IMR-90 (cell line): ENCODE measurements around the gene PCYT2. TPM values are rescaled to one million over a fixed set of nuclear protein-coding genes. Genes with fewer than 3 reads are reported as not detected.
A peak's percentile ranks its signal among the peaks of the same experiment; 100 is the strongest.

ENCODE experiments used
- ATAC-seq: fragments of 200-7000 bp; cut with Tn5 transposase; 2 replicates; pipeline ENCODE4 v1.9.1; 2020; ENCODE audit warnings: low read depth, mild to moderate bottlenecking, moderate library complexity
- BruUV-seq: library from RNA; stranded (reverse); fragments of 400-500 nt; replicated peaks from 2 replicates; lab custom pipeline; 2021; lab: Mats Ljungman, UMichigan
- CTCF ChIA-PET: fragments of 300-600 bp; formaldehyde crosslinking; extraction: SDS; loops from one replicate; lab custom pipeline; 2021; ENCODE audit warnings: antibody characterized with exemption; lab: Yijun Ruan, JAX
- POLR2A ChIA-PET: fragments of 300-600 bp; sonication (Branson Sonifier 250); formaldehyde crosslinking; loops from one replicate; lab custom pipeline; 2022; ENCODE audit warnings: antibody characterized with exemption; ENCODE audit not compliant: unreplicated experiment; lab: Charles Lee
- DNase-seq: peaks from one replicate; pipeline ENCODE4 v3.0.0; 2013
- H2AFZ ChIP-seq: replicated peaks from 2 replicates; pipeline ENCODE3; 2013; ENCODE audit warnings: low read length, mild to moderate bottlenecking; ENCODE audit not compliant: poor library complexity
- H2AK5ac ChIP-seq: 2 replicates; pipeline ENCODE4 v1.6.1; 2013; ENCODE audit warnings: low read depth, low read length, inconsistent platforms
- H2AK9ac ChIP-seq: replicated peaks from 2 replicates; pipeline ENCODE3; 2013; ENCODE audit warnings: mild to moderate bottlenecking, low read depth, low read length, moderate library complexity; ENCODE audit not compliant: poor library complexity
- H2BK120ac ChIP-seq: 2 replicates; pipeline ENCODE4 v1.6.1; 2013; ENCODE audit warnings: low read depth, low read length, inconsistent platforms
- H2BK15ac ChIP-seq: 3 replicates; pipeline ENCODE4 v1.6.1; 2013; ENCODE audit warnings: low read depth, low read length, inconsistent platforms
- H2BK20ac ChIP-seq: 2 replicates; pipeline ENCODE4 v1.6.1; 2013; ENCODE audit warnings: low read depth, mild to moderate bottlenecking, inconsistent platforms, low read length, moderate library complexity
- H2BK5ac ChIP-seq: 2 replicates; pipeline ENCODE4 v1.6.1; 2013; ENCODE audit warnings: mild to moderate bottlenecking, low read depth, low read length, inconsistent platforms; ENCODE audit not compliant: poor library complexity, severe bottlenecking
- H3K14ac ChIP-seq: replicated peaks from 2 replicates; pipeline ENCODE4 v1.6.1; 2013; ENCODE audit warnings: low read depth, low read length, inconsistent platforms
- H3K18ac ChIP-seq: 2 replicates; pipeline ENCODE4 v1.6.1; 2013; ENCODE audit warnings: low read depth, low read length, control low read depth
- H3K23ac ChIP-seq: 2 replicates; pipeline ENCODE4 v1.6.1; 2013; ENCODE audit warnings: low read depth, low read length, inconsistent platforms
- H3K27ac ChIP-seq: 2 replicates; pipeline ENCODE4 v1.5.1; 2013; ENCODE audit warnings: mild to moderate bottlenecking, control low read depth, low read length; ENCODE audit not compliant: insufficient read depth
- H3K27me3 ChIP-seq: 2 replicates; pipeline ENCODE4 v1.6.1; 2013; ENCODE audit warnings: low read length; ENCODE audit not compliant: control insufficient read depth, insufficient read depth
- H3K36me3 ChIP-seq: 2 replicates; pipeline ENCODE4 v1.6.1; 2013; ENCODE audit warnings: low read length, mixed read lengths; ENCODE audit not compliant: control insufficient read depth, insufficient read depth
- H3K4ac ChIP-seq: 2 replicates; pipeline ENCODE4 v1.6.1; 2013; ENCODE audit warnings: low read depth, low read length, inconsistent platforms
- H3K4me1 ChIP-seq: 2 replicates; pipeline ENCODE4 v1.6.1; 2013; ENCODE audit warnings: low read length, mixed read lengths; ENCODE audit not compliant: control insufficient read depth, insufficient read depth
- H3K4me2 ChIP-seq: 2 replicates; pipeline ENCODE4 v1.6.1; 2013; ENCODE audit warnings: low read depth, mild to moderate bottlenecking, control low read depth, low read length, moderate library complexity
- H3K4me3 ChIP-seq: 2 replicates; pipeline ENCODE4 v1.5.1; 2013; ENCODE audit warnings: low read depth, mild to moderate bottlenecking, control low read depth, low read length, moderate library complexity; ENCODE audit not compliant: insufficient read depth
- H3K56ac ChIP-seq: 2 replicates; pipeline ENCODE4 v1.6.1; 2013; ENCODE audit warnings: low read length, inconsistent platforms; ENCODE audit not compliant: insufficient read depth; ENCODE audit errors: extremely low read depth
- H3K79me1 ChIP-seq, 2 experiments: 2 replicates each; pipeline ENCODE4 v1.6.1; 2013; ENCODE audit warnings: low read length in 2 of 2, inconsistent platforms in 1 of 2, low read depth in 1 of 2
- H3K9ac ChIP-seq: 2 replicates; pipeline ENCODE4 v1.6.1; 2013; ENCODE audit warnings: low read depth, low read length, control low read depth
- H3K9me1 ChIP-seq: 2 replicates; pipeline ENCODE4 v1.6.1; 2013; ENCODE audit warnings: low read length, inconsistent platforms; ENCODE audit not compliant: insufficient read depth
- H3K9me3 ChIP-seq: 2 replicates; pipeline ENCODE4 v1.6.1; 2013; ENCODE audit warnings: low read length; ENCODE audit not compliant: control insufficient read depth, insufficient read depth
- H4K20me1 ChIP-seq: 2 replicates; pipeline ENCODE4 v1.6.1; 2013; ENCODE audit warnings: low read length, inconsistent platforms; ENCODE audit not compliant: insufficient read depth
- H4K5ac ChIP-seq: 2 replicates; pipeline ENCODE4 v1.6.1; 2013; ENCODE audit warnings: mild to moderate bottlenecking, low read depth, low read length, control low read depth
- H4K8ac ChIP-seq, 2 experiments: 2 replicates each; pipeline ENCODE4 v1.6.1; 2013; ENCODE audit warnings: low read depth in 2 of 2, low read length in 2 of 2, control low read depth in 1 of 2, inconsistent platforms in 1 of 2
- H4K91ac ChIP-seq: 2 replicates; pipeline ENCODE4 v1.6.1; 2013; ENCODE audit warnings: low read depth, low read length, inconsistent platforms; ENCODE audit not compliant: insufficient read depth
- CHD1 ChIP-seq: IDR thresholded peaks from 2 replicates; pipeline ENCODE4 v1.6.1; 2012; ENCODE audit warnings: low read depth, low read length, improper control_type of control experiment
- FOS ChIP-seq: fragments of 150-350 bp; IDR thresholded peaks from 2 replicates; pipeline ENCODE4 v1.6.1; 2016; ENCODE audit warnings: low read depth, low read length
- MAZ ChIP-seq: IDR thresholded peaks from 2 replicates; pipeline ENCODE4 v1.6.1; 2012; ENCODE audit warnings: low read depth, mild to moderate bottlenecking, low read length, improper control_type of control experiment, moderate library complexity, borderline replicate concordance
- POLR2A ChIP-seq: IDR thresholded peaks from 2 replicates; pipeline ENCODE4 v1.6.1; 2012; ENCODE audit warnings: mild to moderate bottlenecking, low read depth, low read length
- SMC3 ChIP-seq: fragments of 150-350 bp; IDR thresholded peaks from 2 replicates; pipeline ENCODE4 v1.6.1; 2016; ENCODE audit warnings: low read depth, mild to moderate bottlenecking, antibody characterized with exemption, low read length, moderate library complexity
- WGBS, 2 experiments: methylation state at CpG; one replicate each; pipeline versions ENCODE4 v1.1.5 to v1.1.7; 2013; ENCODE audit warnings: missing lambda C conversion rate in 2 of 2; ENCODE audit not compliant: insufficient read length in 1 of 2; ENCODE audit errors: extremely low coverage in 2 of 2; 5-methylcytosine and 5-hydroxymethylcytosine counted together
- dilution Hi-C: fragments of 300-500 bp; cut with HindIII; formaldehyde crosslinking; loops from one replicate; pipeline ENCODE4 v1.14.3; 2018; ENCODE audit warnings: low sequenced_read_pairs; ENCODE audit not compliant: unreplicated experiment
- in situ Hi-C: fragments of 300-500 bp; cut with MboI; formaldehyde crosslinking; loops from 3 replicates; pipeline ENCODE4 v1.14.3; 2019; ENCODE audit warnings: low sequenced_read_pairs, inconsistent platforms, mixed read lengths
- intact Hi-C: fragments of 100-400 bp; cut with micrococcal nuclease; formaldehyde crosslinking; loops from 2 replicates; pipeline ENCODE4 v1.10.0; 2022
- polyA plus RNA-seq, 3 experiments: library from polyadenylated mRNA; depleted of rRNA; stranded (reverse); fragments of >200 nt; gene quantifications; 2 replicates each; pipeline ENCODE4 v1.2.3, GENCODE V29; 2012; ENCODE audit warnings: low replicate concordance in 1 of 3
- total RNA-seq: library from RNA; depleted of rRNA; stranded (reverse); fragments of >200 nt; gene quantifications from 2 replicates; pipeline ENCODE4 v1.2.3, GENCODE V29; 2012
- TF ChIP-seq, protein P1 (sequence below): fragments of 150-350 bp; IDR thresholded peaks from 2 replicates; pipeline ENCODE4 v1.6.1; 2016; ENCODE audit warnings: low read depth, mild to moderate bottlenecking, low read length, moderate library complexity, borderline replicate concordance

The PCYT2 gene
- total and polyA plus RNA-seq, 2 of the 4 experiments (the other 2 are of a cell fraction): 37.3 to 38.5 TPM

DNA sequence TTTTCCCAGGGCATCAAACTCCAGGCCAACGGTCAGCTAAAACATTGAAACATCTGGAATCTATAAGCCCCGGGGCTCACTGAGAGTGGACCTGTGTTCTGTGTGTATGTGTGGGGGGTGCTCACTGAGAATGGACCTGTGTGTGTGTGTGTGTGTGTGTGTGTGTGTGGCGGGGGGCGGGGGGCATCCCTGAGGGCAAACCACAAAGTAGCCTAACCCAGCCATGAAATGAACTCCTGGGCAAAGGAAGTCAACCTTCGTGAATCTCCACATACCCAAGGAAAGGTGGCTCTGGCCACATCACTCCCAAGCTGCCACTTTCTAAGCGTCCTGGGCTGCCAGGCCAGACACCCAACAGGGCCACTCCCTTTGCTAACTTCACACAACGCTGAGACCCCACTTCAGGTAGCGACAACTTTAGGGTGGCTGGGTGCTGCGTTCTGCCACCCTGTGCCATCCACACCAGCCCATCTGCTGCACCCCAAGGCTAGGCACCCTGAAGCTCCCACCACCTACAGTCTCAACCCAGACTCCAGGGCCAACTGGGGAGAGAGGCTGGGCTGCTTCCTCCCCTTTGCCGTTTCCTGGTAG lies 14.8 kb upstream of the PCYT2 start:
- Histone ChIP-seq H3K9ac (peak overlapping the region; percentile 66), H3K79me1 (peaks cover 17 to 58% of the 10 kb centered on the region in 2 experiments; a peak in 3 of 4 replicates), H3K23ac (peak overlapping the region; percentile 89), H3K4me3 (peak overlapping the region; percentile 65), H2BK20ac (no peak overlapping the region), H2BK120ac (peak overlapping the region; percentile 37; the same call in 1 of the 2 replicates), H2BK5ac (peak overlapping the region; percentile 40), H3K4me2 (peak overlapping the region; percentile 89), H3K27me3 (no peaks in the 10 kb centered on the region), H2AK5ac (peak overlapping the region; percentile 97), H3K4ac (peak overlapping the region; percentile 92), H3K9me1 (peaks cover 21% of the 10 kb centered on the region), H3K9me3 (no peaks in the 10 kb centered on the region), H3K56ac (no peak overlapping the region), H3K18ac (no peak overlapping the region; the same call in 1 of the 2 replicates), H3K27ac (peak overlapping the region; percentile 79), H4K91ac (peak overlapping the region; percentile 77), H4K8ac (peak overlapping the region in 1 of 2 experiments; percentile 51; a peak in 1 of 4 replicates), H3K4me1 (peaks cover 37% of the 10 kb centered on the region), H2BK15ac (no peak overlapping the region), H3K36me3 (peaks cover 13% of the 10 kb centered on the region; the same call in 1 of the 2 replicates), H2AFZ (peak overlapping the region; percentile 71), H4K20me1 (peaks cover 51% of the 10 kb centered on the region), H4K5ac (peak overlapping the region; percentile 21; the same call in 1 of the 2 replicates), H2AK9ac (peak overlapping the region; percentile 97), H3K14ac (peak overlapping the region; percentile 64)
- no peak for ATAC-seq
- ChIA-PET POLR2A (no interaction called here), CTCF (no interaction called here)
- TF ChIP-seq, protein P1, sequence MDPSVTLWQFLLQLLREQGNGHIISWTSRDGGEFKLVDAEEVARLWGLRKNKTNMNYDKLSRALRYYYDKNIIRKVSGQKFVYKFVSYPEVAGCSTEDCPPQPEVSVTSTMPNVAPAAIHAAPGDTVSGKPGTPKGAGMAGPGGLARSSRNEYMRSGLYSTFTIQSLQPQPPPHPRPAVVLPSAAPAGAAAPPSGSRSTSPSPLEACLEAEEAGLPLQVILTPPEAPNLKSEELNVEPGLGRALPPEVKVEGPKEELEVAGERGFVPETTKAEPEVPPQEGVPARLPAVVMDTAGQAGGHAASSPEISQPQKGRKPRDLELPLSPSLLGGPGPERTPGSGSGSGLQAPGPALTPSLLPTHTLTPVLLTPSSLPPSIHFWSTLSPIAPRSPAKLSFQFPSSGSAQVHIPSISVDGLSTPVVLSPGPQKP: no peak
- TF ChIP-seq FOS (no peak), SMC3 (no peak), CHD1 (no peak), POLR2A (no peak), MAZ (no peak)
- no peak for DNase-seq
- intact Hi-C loops: no loop called here
- dilution Hi-C loops: no loop called here
- in situ Hi-C loops: no loop called here
- no TSS peak for BruUV-seq
- 86% methylated on average over 4 of the region's 10 CpGs; no CpG with 5 or more reads in 1 of the 2 experiments for WGBS, 2 experiments
